Endothelial cell of umbilical vein (primary cell): ENCODE results near the gene HOXA9. TPM values are rescaled to one million over a fixed set of nuclear protein-coding genes. Genes with fewer than 3 reads are reported as not detected.

Experiments used
- BruUV-seq: library from RNA; stranded (reverse); fragments of 400-500 nt; replicated peaks from 2 replicates; lab custom pipeline; 2021; lab: Mats Ljungman, UMichigan
- CTCF ChIA-PET: fragments of 300-600, 350-600 bp; sonication (Branson Sonifier 250); formaldehyde crosslinking; loops from one replicate; lab custom pipeline; 2021; ENCODE audit warnings: antibody characterized with exemption, inconsistent platforms; lab: Charles Lee
- POLR2A ChIA-PET: fragments of 300-600, 350-600 bp; sonication (Branson Sonifier 250); formaldehyde crosslinking; loops from one replicate; lab custom pipeline; 2021; ENCODE audit warnings: antibody characterized with exemption, inconsistent platforms; lab: Charles Lee
- DNase-seq: peaks from one replicate; pipeline ENCODE4 v3.0.0-alpha.2; 2011; ENCODE audit warnings: low read depth, low spot score
- FAIRE-seq: peaks from 2 replicates; lab custom pipeline; 2011; peaks lifted over from hg19 to GRCh38; lab: Jason Lieb, UNC
- H2AFZ ChIP-seq: 2 replicates; pipeline ENCODE4 v1.6.0; 2012; ENCODE audit warnings: low read depth, low read length, control low read depth, inconsistent platforms
- H3K27ac ChIP-seq: 2 replicates; pipeline ENCODE4 v1.5.1; 2011; ENCODE audit warnings: low read depth, mild to moderate bottlenecking, control low read depth, low read length, moderate library complexity; ENCODE audit not compliant: insufficient read depth
- H3K27me3 ChIP-seq, 2 experiments: 2 replicates each; pipeline versions ENCODE4 v1.6.0 to v1.6.1; 2011; ENCODE audit warnings: low read length in 2 of 2, mixed read lengths in 1 of 2; ENCODE audit not compliant: control insufficient read depth in 2 of 2, insufficient read depth in 2 of 2
- H3K36me3 ChIP-seq, 2 experiments: 2 replicates in 1 of 2; 3 replicates in 1 of 2; pipeline ENCODE4 v1.5.1; 2011; ENCODE audit warnings: low read length in 2 of 2, mild to moderate bottlenecking in 1 of 2, moderate library complexity in 1 of 2; ENCODE audit not compliant: control insufficient read depth in 2 of 2, insufficient read depth in 2 of 2; ENCODE audit errors: extremely low read depth in 1 of 2
- H3K4me1 ChIP-seq: 3 replicates; pipeline ENCODE4 v1.5.1; 2011; ENCODE audit warnings: mild to moderate bottlenecking, low read length; ENCODE audit not compliant: control insufficient read depth, insufficient read depth; ENCODE audit errors: extremely low read depth
- H3K4me2 ChIP-seq: 2 replicates; pipeline ENCODE4 v1.6.1; 2011; ENCODE audit warnings: low read length, control low read depth, mixed read lengths; ENCODE audit not compliant: insufficient read depth
- H3K4me3 ChIP-seq, 3 experiments: fragments of 200-600 bp in 1 of 3; sonication (generic), shearing (Covaris generic) in 1 of 3; replicated peaks in 1 of 3; 2 replicates each; pipeline ENCODE4 v1.5.1; 2011 to 2016; ENCODE audit warnings: control low read depth in 3 of 3, low read length in 3 of 3, mild to moderate bottlenecking in 2 of 3, inconsistent platforms in 1 of 3, low read depth in 1 of 3, moderate library complexity in 1 of 3; ENCODE audit not compliant: insufficient read depth in 1 of 3
- H3K79me2 ChIP-seq: 2 replicates; pipeline ENCODE4 v1.6.0; 2012; ENCODE audit warnings: low read length, inconsistent platforms; ENCODE audit not compliant: control insufficient read depth, insufficient read depth
- H3K9ac ChIP-seq: replicated peaks from 2 replicates; pipeline ENCODE3; 2011; ENCODE audit warnings: low read length, control low read depth; ENCODE audit not compliant: insufficient read depth; ENCODE audit errors: extremely low read depth
- H3K9me1 ChIP-seq: replicated peaks from 3 replicates; pipeline ENCODE4 v1.6.0; 2011; ENCODE audit warnings: mild to moderate bottlenecking, low read length; ENCODE audit not compliant: control insufficient read depth, insufficient read depth; ENCODE audit errors: extremely low read depth
- H3K9me3 ChIP-seq: replicated peaks from 2 replicates; pipeline ENCODE4 v1.5.1; 2012; ENCODE audit warnings: low read length, inconsistent platforms; ENCODE audit not compliant: control insufficient read depth, insufficient read depth
- H4K20me1 ChIP-seq: replicated peaks from 2 replicates; pipeline ENCODE3; 2011; ENCODE audit warnings: mild to moderate bottlenecking, low read length; ENCODE audit not compliant: control insufficient read depth, insufficient read depth; ENCODE audit errors: extremely low read depth
- CTCF ChIP-seq, 2 donors: IDR thresholded peaks; 1 replicate in 1 of 2; 2 replicates in 1 of 2; pipeline ENCODE4 v1.5.1; 2011; ENCODE audit warnings: low read length in 2 of 2, mild to moderate bottlenecking in 2 of 2, moderate library complexity in 2 of 2, control low read depth in 1 of 2, inconsistent platforms in 1 of 2, low read depth in 1 of 2; ENCODE audit not compliant: insufficient read depth in 1 of 2; ENCODE audit errors: extremely low read depth in 1 of 2
- EZH2 ChIP-seq: IDR thresholded peaks from 2 replicates; pipeline ENCODE4 v1.6.1; 2012; ENCODE audit warnings: borderline replicate concordance, low read depth, mild to moderate bottlenecking, moderate library complexity, low read length, inconsistent platforms; ENCODE audit not compliant: severe bottlenecking
- FOS ChIP-seq: IDR thresholded peaks from 2 replicates; pipeline ENCODE4 v1.6.1; 2011; ENCODE audit warnings: mild to moderate bottlenecking, low read length, moderate library complexity, borderline replicate concordance; ENCODE audit not compliant: insufficient read depth
- GATA2 ChIP-seq: IDR thresholded peaks from 2 replicates; pipeline ENCODE4 v1.7.0; 2011; ENCODE audit warnings: low read depth, mild to moderate bottlenecking, moderate library complexity, mixed read lengths, low read length; ENCODE audit not compliant: insufficient read length, insufficient read depth
- JUN ChIP-seq: IDR thresholded peaks from 2 replicates; pipeline ENCODE4 v1.6.1; 2011; ENCODE audit warnings: borderline replicate concordance, low read depth; ENCODE audit not compliant: insufficient read length, insufficient read depth
- MAX ChIP-seq: IDR thresholded peaks from 2 replicates; pipeline ENCODE4 v1.6.1; 2011; ENCODE audit not compliant: insufficient read depth, insufficient read length
- MYC ChIP-seq: IDR thresholded peaks from one replicate; pipeline ENCODE4 v1.6.1; 2011; ENCODE audit warnings: mild to moderate bottlenecking, low read depth, low read length
- POLR2A ChIP-seq: IDR thresholded peaks from 2 replicates; pipeline ENCODE4 v1.6.1; 2012; ENCODE audit warnings: low read depth, mild to moderate bottlenecking, control low read depth, low read length
- POLR2AphosphoS5 ChIP-seq: IDR thresholded peaks from 2 replicates; pipeline ENCODE4 v1.6.1; 2012; ENCODE audit warnings: low read depth, mild to moderate bottlenecking, control low read depth, low read length, moderate library complexity; ENCODE audit not compliant: insufficient read depth
- dilution Hi-C: fragments of 300-500 bp; cut with MboI; formaldehyde crosslinking; loops from one replicate; pipeline ENCODE4 v1.15.0; 2019; ENCODE audit warnings: low sequenced_read_pairs; ENCODE audit not compliant: extremely low pct_ligation_motif_present
- intact Hi-C: fragments of 100-400 bp; cut with micrococcal nuclease; formaldehyde crosslinking; loops from one replicate; pipeline ENCODE4 v1.10.0; 2022
- polyA plus RNA-seq, 4 experiments: library from polyadenylated mRNA; depleted of rRNA in 3 of 4; stranded (reverse) in 3 of 4; unstranded in 1 of 4; fragments of >200 nt; gene quantifications; 2 replicates each; pipeline versions ENCODE4 v1.2.1 to v1.2.3, GENCODE V29; 2011 to 2012; ENCODE audit warnings: missing spikeins in 1 of 4
- total RNA-seq: library from RNA; stranded (reverse); gene quantifications from 2 replicates; pipeline ENCODE4 v1.2.3, GENCODE V29; 2021

HOXA9 gene
- total and polyA plus RNA-seq, 2 donors (not counting 3 experiments of a cell fraction or from before 2014, with no cell fraction given), result 47.2 to 61.6 TPM

DNA sequence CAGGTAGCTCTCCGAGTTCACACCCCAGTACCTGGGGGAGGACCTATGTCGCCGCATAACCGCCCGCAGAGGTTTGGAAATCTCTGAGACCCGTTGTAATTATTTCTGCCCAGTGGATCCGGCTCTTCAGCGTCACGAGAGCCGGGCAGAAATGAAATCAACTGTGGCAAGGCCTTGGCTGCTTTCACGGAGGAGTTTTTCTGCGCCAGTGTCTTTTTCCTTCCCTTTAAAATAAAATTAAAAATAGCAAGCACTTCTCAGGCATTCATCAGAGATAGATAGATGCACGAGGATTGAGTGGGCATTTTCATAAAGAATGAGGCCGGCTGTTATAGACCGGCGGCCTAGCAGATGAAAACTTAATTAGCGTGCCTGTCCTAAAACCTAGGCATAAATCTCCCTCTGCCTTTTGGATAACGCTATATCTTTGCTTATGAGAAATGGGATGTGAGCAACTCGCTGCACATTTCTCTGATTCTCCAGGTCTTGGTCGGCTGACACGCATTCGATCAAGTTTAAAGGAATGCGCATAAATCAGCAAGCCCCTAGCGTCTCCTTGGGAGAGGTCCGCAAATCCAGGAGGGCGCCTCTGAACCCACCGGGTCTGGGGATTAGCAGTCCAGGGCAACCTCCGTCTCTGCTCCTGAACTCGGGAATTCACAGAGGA, 28.1 kb upstream of the HOXA9 start:
- CTCF ChIA-PET, result interaction anchor here (1.1 to 1.8 kb wide), 5 partner anchors 14 to 900 kb away, joined by 3 to 7 read pairs (median 6); no protein-coding TSS in a partner anchor
- no TSS peak for BruUV-seq
- Histone ChIP-seq H2AFZ (peak overlapping the region; percentile 58), H3K4me2 (peak overlapping the region; percentile 46), H3K27me3 (peaks cover 36 to 55% of the 10 kb centered on the region in 2 experiments), H3K4me1 (peaks cover 20% of the 10 kb centered on the region), H3K9me1 (no peaks in the 10 kb centered on the region), H3K9ac (no peak overlapping the region), H3K9me3 (no peaks in the 10 kb centered on the region), H3K36me3 (no peaks in the 10 kb centered on the region), H3K4me3 (no peak overlapping the region), H3K79me2 (no peaks in the 10 kb centered on the region), H3K27ac (no peak overlapping the region), H4K20me1 (no peaks in the 10 kb centered on the region)
- DNase-seq (no peak), FAIRE-seq (no peak)
- no peak for TF ChIP-seq MAX
- TF ChIP-seq MYC, result no peak
- TF ChIP-seq EZH2, result no peak
- TF ChIP-seq POLR2A, result no peak
- no peak for TF ChIP-seq GATA2
- TF ChIP-seq FOS, result no peak
- no peak for TF ChIP-seq CTCF (IDR thresholded peaks at IDR 0.05; ENCODE audit: extremely low read depth in 1 of 2, insufficient read depth in 1 of 2, low read depth in 1 of 2, low read length in 2 of 2)
- no peak for TF ChIP-seq JUN
- no peak for TF ChIP-seq POLR2AphosphoS5
- dilution Hi-C loops (no loop called here), intact Hi-C loops (no loop called here)
- POLR2A ChIA-PET, result no interaction called here
